Measurements from ENCODE around the gene DEK.

DNA sequence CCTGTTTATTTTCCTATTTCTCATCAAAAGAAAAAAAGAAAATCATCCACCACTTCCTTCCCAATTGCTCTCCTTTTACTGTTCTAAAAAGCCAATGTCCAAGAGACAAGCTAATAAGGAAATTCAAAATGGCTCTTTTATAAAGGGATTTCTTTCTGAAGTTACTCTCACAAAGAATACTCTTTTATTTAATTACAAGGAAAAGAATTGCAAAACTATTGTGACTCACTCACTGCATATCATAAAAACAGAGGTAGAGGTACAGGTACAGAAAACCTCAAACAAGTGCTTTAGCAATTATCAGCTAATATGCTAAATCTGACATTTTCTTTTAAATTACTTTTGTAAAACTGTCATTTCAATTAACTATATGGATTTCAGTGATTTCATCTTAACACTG lies 18.1 kb downstream of the DEK start:
- no peak for TF ChIP-seq ZNF274 (IDR thresholded peaks at IDR 0.05; ENCODE audit: low read depth, low read length)
- TF ChIP-seq YY1 (IDR thresholded peaks at IDR 0.05; ENCODE audit: insufficient read depth, insufficient read length): no peak

Data from NT2/D1 (cell line).